Suprapubic skin (tissue), 4 donors: ENCODE measurements around the gene SLC15A4. TPM values are rescaled to one million over a fixed set of nuclear protein-coding genes. Genes with fewer than 3 reads are reported as not detected.

ENCODE experiments used
- DNase-seq, 2 donors: peaks; one replicate each; pipeline ENCODE4 v3.0.0-alpha.2; 2019; ENCODE audit warnings: low spot score in 2 of 2
- H3K27ac ChIP-seq: fragments of 200-600 bp; sonication (generic); one replicate; pipeline ENCODE4 v1.5.1; 2019
- H3K27me3 ChIP-seq: fragments of 200-600 bp; sonication (generic); one replicate; pipeline ENCODE4 v1.5.1; 2019
- H3K36me3 ChIP-seq: fragments of 200-600 bp; sonication (generic); one replicate; pipeline ENCODE4 v1.5.1; 2019
- H3K4me1 ChIP-seq: fragments of 200-600 bp; sonication (generic); one replicate; pipeline ENCODE4 v1.5.1; 2019
- H3K4me3 ChIP-seq: fragments of 200-600 bp; sonication (generic); one replicate; pipeline ENCODE4 v1.5.1; 2019; ENCODE audit warnings: mild to moderate bottlenecking
- H3K9me3 ChIP-seq: fragments of 200-600 bp; sonication (generic); one replicate; pipeline ENCODE4 v1.5.1; 2019
- CTCF ChIP-seq, 2 donors: fragments of 200-600 bp in 1 of 2; fragments of 450-650 bp in 1 of 2; sonication (generic) in 1 of 2; IDR thresholded peaks; one replicate each; pipeline ENCODE4 v1.5.1; 2016 to 2019; ENCODE audit warnings: antibody characterized with exemption in 2 of 2, mild to moderate bottlenecking in 1 of 2, moderate library complexity in 1 of 2
- EP300 ChIP-seq: sonication (generic); formaldehyde crosslinking; IDR thresholded peaks from one replicate; pipeline ENCODE4 v1.6.1; 2017; ENCODE audit warnings: antibody characterized with exemption
- POLR2A ChIP-seq, 2 donors: fragments of 450-650 bp; IDR thresholded peaks; one replicate each; pipeline ENCODE4 v1.6.1; 2017; ENCODE audit warnings: antibody characterized with exemption in 2 of 2, mild to moderate bottlenecking in 2 of 2, moderate library complexity in 2 of 2
- POLR2AphosphoS5 ChIP-seq, 3 donors: sonication (generic); formaldehyde crosslinking; IDR thresholded peaks; one replicate each; pipeline ENCODE4 v1.6.1; 2017; ENCODE audit warnings: antibody characterized with exemption in 3 of 3
- WGBS: methylation state at CpG from one replicate; pipeline ENCODE4 v1.1.5; 2018; 5-methylcytosine and 5-hydroxymethylcytosine counted together
- total RNA-seq, 4 donors: library from RNA; depleted of rRNA; stranded (reverse); fragments of >200 nt; gene quantifications; one replicate each; pipeline ENCODE4 v1.1.0, GENCODE V29; 2016

Gene SLC15A4
- total RNA-seq, 4 donors from 2014 or later = 35.2 to 51.7 (median 45.6) TPM

GRCh38 chr12:128815779-128816642 is 7.7 kb downstream of the SLC15A4 start:
- H3K27ac ChIP-seq = no peak overlapping the region
- DNase-seq = no peak
- no peak for TF ChIP-seq POLR2AphosphoS5 (IDR thresholded peaks at IDR 0.05)
- no peak for TF ChIP-seq EP300
- no peak for TF ChIP-seq CTCF (IDR thresholded peaks at IDR 0.05)
- no peak for TF ChIP-seq POLR2A (IDR thresholded peaks at IDR 0.05)
- H3K4me3 ChIP-seq = no peak overlapping the region
- no peaks in the 10 kb centered on the region for H3K27me3 ChIP-seq
- peaks cover 7% of the 10 kb centered on the region for H3K36me3 ChIP-seq
- H3K9me3 ChIP-seq = no peaks in the 10 kb centered on the region
- 94% methylated on average over 7 of the region's 7 CpGs for WGBS
- peaks cover 41% of the 10 kb centered on the region for H3K4me1 ChIP-seq

GRCh38 chr12:128814411-128815261 is 9.1 kb downstream of the SLC15A4 start:
- Histone ChIP-seq H3K9me3 (no peaks in the 10 kb centered on the region), H3K27ac (no peak overlapping the region), H3K4me1 (peaks cover 48% of the 10 kb centered on the region), H3K4me3 (no peak overlapping the region), H3K27me3 (no peaks in the 10 kb centered on the region), H3K36me3 (peaks cover 7% of the 10 kb centered on the region)
- DNase-seq = peak in 1 of 2 donors; percentile 28
- 94% methylated on average over 25 of the region's 25 CpGs for WGBS
- TF ChIP-seq CTCF (IDR thresholded peaks at IDR 0.05) (no peak), POLR2A (IDR thresholded peaks at IDR 0.05) (no peak), EP300 (no peak), POLR2AphosphoS5 (IDR thresholded peaks at IDR 0.05) (no peak)

GRCh38 chr12:128813883-128814282 is 9.9 kb downstream of the SLC15A4 start:
- no peak overlapping the region for H3K27ac ChIP-seq
- WGBS = 82% methylated on average over 10 of the region's 10 CpGs
- peaks cover 44% of the 10 kb centered on the region for H3K4me1 ChIP-seq

GRCh38 chr12:128813392-128813791 is 10.4 kb downstream of the SLC15A4 start:
- H3K27ac ChIP-seq = no peak overlapping the region
- no peak overlapping the region for H3K4me3 ChIP-seq
- H3K27me3 ChIP-seq = no peaks in the 10 kb centered on the region
- 90% methylated on average over 10 of the region's 10 CpGs for WGBS
- TF ChIP-seq POLR2AphosphoS5 (IDR thresholded peaks at IDR 0.05) = no peak
- TF ChIP-seq POLR2A (IDR thresholded peaks at IDR 0.05) = no peak
- no peak for TF ChIP-seq CTCF (IDR thresholded peaks at IDR 0.05)
- no peak for TF ChIP-seq EP300
- no peaks in the 10 kb centered on the region for H3K9me3 ChIP-seq
- peaks cover 14% of the 10 kb centered on the region for H3K36me3 ChIP-seq
- peak in 1 of 2 donors; percentile 28 for DNase-seq
- peaks cover 39% of the 10 kb centered on the region for H3K4me1 ChIP-seq

More at GRCh38 chr12:128813883-128814282, 9.9 kb downstream of the SLC15A4 start:
- DNase-seq = peak in 1 of 2 donors; percentile 11
- no peak for TF ChIP-seq CTCF (IDR thresholded peaks at IDR 0.05)
- TF ChIP-seq POLR2AphosphoS5 (IDR thresholded peaks at IDR 0.05) = no peak
- no peak for TF ChIP-seq EP300
- TF ChIP-seq POLR2A (IDR thresholded peaks at IDR 0.05) = no peak
- Histone ChIP-seq H3K4me3 (no peak overlapping the region), H3K9me3 (no peaks in the 10 kb centered on the region), H3K36me3 (peaks cover 9% of the 10 kb centered on the region), H3K27me3 (no peaks in the 10 kb centered on the region)

GRCh38 chr12:128811806-128812205 is 12.0 kb downstream of the SLC15A4 start:
- Histone ChIP-seq H3K27me3 (no peaks in the 10 kb centered on the region), H3K36me3 (peaks cover 26% of the 10 kb centered on the region), H3K9me3 (no peaks in the 10 kb centered on the region), H3K4me3 (no peak overlapping the region), H3K4me1 (peaks cover 23% of the 10 kb centered on the region), H3K27ac (no peak overlapping the region)
- TF ChIP-seq EP300 = no peak
- TF ChIP-seq CTCF (IDR thresholded peaks at IDR 0.05) = no peak
- no peak for TF ChIP-seq POLR2AphosphoS5 (IDR thresholded peaks at IDR 0.05)
- TF ChIP-seq POLR2A (IDR thresholded peaks at IDR 0.05) = no peak
- DNase-seq = no peak
- WGBS = 87% methylated on average over 9 of the region's 9 CpGs
